Right lung (tissue), 5 donors: Measurements from ENCODE around the gene HOATZ. TPM values are rescaled to one million over a fixed set of nuclear protein-coding genes. Genes with fewer than 3 reads are reported as not detected.

Source experiments
- DNase-seq, 2 donors: peaks; one replicate each; pipeline ENCODE4 v3.0.0-alpha.2; 2013
- polyA plus RNA-seq, 5 donors: library from polyadenylated mRNA; unstranded; fragments of 120-200 nt; gene quantifications; one replicate each; pipeline versions ENCODE4 v1.2.1 to v1.2.3, GENCODE V29; 2013; ENCODE audit warnings: inconsistent platforms in 1 of 5, low replicate concordance in 1 of 5; ENCODE audit not compliant: insufficient read length in 5 of 5, insufficient read depth in 1 of 5

HOATZ gene
- polyA plus RNA-seq, 5 donors, result 2.9 to 14.6 (median 11.4) TPM

DNA sequence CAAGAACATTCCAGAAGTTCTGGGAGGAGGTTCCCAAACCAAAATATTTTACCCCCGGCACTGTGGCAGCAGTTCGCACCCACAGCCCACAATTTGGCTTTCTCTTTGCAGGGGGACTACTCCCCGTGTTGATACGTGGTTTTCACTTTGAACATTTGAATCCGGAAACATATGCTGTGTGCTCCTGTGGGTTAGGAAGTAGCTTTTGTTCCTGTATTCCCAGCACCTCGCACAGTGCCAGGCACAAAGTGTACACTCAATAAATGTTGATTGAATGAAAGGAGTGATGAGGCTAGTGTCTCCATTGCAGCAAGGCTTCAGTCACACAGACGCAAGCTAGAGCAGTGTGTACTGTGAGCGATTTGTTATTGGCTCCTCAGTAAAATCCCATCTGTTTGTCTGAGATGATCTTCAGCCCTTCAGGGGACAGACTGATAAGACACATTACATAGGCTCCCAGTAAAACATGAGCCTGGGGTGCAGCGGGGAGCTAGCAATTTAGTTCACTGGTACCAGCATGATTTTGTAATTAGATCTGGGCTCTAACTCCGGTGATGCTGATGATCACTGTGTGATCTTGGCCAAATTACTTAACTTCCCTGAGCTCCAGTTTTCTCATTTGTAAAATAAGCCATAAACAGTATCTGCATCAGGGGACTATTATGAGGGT lies 28.2 kb downstream of the HOATZ start:
- DNase-seq, result no peak

DNA sequence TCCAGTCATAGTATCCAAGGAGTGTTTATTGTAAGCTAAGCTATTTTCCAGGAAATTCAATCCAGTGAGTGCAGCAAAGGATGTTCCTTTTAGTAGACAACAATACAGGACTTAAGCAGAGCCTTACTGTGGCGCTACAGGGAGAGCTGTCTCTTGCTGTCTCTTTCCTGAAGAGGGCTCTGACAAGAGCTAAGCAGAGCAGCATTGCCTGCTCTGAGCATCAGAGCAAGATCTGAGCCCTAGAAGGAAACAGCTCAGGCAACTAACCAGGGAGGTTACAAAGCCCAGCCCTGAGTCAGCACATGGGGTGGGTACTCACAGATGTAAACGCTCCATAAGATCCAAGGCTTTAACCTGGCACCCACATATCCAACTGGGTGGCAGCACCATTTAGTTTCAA lies 33.9 kb downstream of the HOATZ start:
- no peak for DNase-seq

DNA sequence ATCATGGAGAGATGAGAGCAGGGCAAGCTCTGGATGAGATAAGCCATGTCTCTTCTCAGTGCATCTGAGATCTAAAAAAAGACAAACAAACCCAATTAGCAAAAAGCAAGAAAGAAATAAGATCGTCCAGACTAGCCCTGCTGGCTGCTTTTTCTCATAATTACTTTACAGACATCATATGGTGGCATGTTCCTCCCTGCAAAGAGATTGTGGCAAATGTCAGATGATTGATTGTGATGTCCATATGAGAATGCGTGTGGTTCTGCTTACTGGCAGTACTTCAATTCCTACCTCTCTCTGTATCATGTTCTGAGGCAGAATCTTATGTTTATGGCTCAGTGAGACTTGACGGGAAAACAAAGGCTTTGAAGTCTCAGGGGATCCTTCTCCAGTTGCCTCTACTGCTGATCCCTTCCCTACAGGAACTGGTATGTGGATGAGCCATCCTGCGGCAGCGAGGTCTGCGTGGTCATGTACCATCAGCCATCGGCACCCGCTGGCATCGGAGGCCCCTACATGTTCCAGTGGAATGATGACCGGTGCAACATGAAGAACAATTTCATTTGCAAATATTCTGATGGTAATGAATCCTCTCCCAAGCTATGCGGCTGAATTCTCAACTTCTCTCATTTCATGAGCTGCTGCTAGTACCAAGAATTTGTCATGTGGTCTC lies 34.8 kb downstream of the HOATZ start:
- DNase-seq, result no peak

DNA sequence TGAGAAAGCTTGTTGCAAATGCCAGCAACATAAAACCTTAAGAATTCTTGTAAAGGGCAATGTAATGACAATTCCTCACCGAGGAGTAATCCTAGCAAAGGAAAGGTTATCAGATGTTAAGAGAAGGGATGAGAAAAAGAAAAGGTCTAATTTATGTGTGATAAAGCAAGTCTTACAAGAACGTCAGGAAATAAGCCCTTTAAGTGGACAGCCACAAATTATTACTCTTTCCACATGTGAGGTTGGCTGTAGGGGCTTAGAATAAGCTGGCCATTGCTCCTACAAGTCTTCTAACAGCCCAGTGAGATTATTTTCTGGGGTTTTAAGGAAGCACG lies 35.3 kb downstream of the HOATZ start:
- DNase-seq, result no peak

DNA sequence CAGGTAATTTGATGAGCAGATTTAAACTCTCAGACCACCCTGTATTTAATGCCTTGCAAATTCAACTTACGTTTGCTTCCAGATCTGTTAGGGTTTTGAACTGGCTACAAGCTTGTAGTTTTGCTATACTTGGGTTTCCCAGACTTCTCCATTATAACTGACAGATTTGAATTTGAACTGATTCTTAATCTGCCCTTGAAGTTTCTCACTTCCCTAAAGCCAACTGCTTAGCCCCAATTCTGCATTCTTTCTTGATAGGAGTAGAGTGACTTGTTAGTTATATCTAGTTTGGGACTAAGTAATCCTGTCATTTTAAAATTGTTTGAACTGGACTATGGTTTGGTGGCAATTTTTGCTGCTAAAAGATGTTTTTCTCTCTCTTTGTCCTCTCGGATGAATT lies 35.7 kb downstream of the HOATZ start:
- DNase-seq, result no peak

DNA sequence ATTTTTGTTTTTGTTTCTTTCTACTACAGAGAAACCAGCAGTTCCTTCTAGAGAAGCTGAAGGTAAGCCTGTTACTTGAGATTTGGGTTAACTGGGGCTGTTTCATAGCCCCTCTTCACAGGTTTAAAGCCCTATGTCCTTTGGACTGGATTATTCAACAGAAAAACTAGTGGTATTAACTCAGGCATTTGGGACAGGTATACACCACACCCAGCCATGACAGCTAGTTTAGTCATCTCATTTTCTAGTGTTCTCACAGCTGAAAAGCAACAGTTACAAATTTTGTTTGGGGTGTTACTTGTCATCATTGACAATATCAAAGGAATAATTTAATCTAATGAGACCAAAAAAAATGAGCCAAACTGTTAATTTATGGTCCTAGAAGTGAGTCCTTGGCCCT lies 40.0 kb downstream of the HOATZ start:
- DNase-seq, result no peak

DNA sequence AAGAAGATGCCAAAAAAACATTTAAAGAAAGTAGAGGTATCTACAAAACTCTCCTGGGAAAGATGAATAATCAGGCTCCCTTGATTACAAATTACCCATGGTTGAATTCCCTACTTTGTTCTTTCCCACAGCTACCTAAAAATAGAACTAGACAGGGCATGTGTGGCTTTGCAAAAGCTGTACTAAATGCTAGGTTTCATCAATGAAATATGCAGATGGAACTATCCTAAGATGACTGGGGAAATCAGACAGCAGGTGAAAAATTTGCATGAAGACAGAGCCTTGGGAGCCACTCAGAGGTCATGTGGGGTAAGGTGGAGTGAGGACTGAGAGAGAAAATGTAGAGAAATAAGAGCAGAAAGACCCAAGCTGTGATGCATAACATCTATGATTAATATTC lies 40.7 kb downstream of the HOATZ start:
- DNase-seq, result no peak

DNA sequence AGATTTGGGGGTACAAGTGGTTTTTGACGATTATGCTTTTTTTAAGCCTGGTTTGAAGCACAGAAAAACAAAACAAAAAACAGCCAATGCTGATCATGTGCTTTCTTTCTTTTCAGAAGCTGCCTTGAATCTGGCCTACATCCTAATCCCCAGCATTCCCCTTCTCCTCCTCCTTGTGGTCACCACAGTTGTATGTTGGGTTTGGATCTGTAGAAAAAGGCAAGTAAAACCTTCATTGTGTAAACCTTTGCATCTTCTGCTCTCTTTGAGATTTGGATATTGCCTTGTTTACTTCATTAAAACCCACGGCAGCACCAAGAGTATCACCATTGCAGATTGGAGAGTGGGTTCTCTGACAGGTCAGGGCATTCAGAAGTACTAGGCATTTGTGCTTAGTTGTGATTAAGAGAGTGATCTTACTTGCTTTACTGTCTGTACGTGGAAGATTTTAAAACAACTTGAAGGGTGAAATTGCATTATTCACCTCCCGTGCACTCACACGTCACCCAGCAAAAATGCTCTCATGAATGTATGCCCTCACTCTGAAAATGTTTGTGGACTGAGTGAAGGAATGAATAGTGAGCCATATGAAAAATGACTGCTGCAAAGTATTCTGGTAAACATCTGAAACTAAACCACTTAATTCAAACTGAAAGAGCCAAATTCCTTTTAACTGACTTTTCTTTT lies 43.0 kb downstream of the HOATZ start:
- DNase-seq, result no peak

DNA sequence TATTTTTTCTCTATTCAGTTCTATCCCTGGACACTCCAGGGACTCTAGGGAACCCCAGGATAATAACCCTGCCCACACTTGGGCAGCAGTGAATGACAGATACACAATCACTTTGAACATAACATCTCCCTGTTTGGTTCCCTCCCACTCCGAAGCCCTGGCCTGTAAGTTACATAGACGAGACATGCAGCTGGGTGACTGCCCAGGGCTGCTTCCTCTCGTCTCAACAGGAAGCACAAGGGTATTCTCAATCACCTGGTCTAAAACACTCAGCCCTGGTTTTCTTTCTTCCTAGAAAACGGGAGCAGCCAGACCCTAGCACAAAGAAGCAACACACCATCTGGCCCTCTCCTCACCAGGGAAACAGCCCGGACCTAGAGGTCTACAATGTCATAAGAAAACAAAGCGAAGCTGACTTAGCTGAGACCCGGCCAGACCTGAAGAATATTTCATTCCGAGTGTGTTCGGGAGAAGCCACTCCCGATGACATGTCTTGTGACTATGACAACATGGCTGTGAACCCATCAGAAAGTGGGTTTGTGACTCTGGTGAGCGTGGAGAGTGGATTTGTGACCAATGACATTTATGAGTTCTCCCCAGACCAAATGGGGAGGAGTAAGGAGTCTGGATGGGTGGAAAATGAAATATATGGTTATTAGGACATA lies 45.4 kb downstream of the HOATZ start:
- no peak for DNase-seq

DNA sequence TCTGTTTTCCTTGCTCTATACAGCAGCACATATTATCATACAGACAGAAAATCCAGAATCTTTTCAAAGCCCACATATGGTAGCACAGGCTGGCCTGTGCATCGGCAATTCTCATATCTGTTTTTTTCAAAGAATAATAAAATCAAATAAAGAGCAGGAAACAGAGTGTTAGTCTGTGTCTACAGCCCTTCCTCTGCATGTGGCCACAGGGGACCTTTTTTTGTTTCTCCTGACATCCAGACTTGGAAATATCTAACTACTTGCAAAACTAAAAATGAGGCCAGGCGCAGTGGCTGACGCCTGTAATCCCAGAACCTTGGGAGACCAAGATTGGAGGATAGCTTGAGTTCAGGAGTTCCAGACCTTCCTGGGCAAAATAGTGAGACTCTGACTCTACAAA lies 46.2 kb downstream of the HOATZ start:
- no peak for DNase-seq

DNA sequence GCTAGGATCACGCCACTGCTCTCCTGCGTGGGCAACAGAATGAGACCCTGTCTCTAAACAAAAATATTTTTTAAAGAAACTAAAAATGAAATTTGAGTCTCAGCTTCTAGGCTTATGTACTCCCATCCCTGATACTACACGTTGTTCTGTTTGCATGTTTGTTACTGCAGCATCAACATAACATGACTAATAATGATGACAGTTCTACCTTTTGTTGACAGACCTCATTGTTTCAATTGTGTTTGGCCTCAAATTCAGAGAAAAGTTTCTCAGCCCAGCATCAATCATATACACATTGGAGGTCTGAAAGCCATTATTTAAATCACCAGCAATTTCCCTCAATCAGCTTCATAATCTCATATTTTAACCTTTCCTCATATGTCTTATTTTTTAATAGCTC lies 46.7 kb downstream of the HOATZ start:
- no peak for DNase-seq

DNA sequence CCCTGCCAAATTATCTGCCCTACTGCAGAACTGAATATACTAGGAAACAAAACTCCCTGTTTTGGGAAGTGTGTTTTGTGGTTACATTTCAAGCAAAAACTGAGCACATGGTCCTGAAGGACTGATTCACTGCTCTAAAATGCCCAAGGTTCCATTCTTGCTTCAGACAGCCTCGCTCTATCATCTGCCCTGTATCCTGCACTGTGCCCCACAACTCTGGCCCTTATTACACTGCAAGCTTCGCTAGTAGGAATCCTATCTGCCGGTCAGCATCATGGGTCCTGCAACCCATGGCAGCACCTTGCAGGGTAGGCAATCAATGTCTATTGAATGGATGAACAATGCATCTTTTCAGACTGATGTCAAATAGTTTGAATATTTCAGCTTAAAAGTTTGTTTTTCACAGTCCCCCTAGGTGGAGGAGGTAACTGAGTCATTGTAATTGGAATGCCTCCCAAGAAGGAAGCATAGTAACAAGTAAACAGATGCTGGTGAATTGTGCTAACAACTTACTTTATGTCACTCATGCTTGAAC lies 47.3 kb downstream of the HOATZ start:
- DNase-seq, result no peak

DNA sequence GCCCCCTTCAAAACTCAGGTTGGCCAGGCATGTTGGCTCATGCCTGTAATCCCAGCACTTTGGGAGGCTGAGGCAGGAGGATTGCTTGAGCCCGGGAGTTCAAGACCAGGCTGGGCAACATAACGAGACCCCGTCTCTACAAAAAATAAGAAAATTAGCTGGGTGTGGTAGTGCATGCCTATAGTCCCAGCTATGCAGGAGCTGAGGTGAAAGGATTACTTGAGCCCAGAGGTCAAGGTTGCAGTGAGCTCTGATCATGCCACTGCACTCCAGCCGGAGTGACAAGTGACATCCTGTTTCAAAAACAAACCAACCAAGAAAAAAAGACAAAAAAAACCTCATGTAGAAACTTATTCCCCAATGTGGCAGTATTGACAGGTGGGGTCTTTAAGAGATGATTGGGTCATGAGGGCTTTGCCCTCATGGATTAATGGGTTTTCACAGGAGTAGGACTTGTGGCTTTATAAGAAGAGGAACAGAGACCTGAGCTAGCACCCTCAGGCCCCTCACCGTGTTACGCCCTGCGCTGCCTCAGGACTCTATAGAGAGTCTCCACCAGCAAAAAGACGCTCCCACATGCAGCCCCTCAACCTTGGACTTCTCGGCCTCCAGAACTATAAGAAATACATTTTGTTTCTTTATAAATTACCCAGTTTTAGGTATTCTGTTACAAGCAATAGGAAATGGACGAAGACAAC lies 48.3 kb downstream of the HOATZ start:
- DNase-seq, result no peak

DNA sequence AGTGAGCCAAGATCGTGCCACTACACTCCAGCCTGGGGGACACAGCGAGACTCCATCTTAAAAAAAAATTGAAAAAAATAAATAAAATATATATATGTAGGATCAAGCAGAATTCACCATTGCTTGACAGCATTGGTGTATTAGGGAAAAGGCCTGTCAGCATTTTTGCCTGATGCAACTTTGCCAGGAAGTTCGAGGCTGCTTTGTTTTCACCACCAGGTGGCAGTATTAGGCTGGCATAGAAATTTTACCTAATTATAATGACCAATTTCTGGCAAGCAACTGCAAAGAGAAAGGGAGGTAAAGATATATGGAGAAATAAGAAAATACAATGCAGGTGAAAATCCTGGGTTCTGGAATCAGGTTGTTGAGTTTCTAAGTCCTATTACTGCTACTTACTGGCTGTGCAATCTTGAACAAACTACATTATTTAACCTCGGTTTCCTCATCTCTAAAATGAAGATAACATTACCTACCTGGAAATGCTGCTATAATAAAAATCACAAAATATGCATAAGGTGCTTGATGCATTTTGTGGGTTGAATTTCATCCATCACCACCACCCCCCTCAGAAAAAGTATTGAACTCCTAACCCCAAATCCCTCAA lies 50.6 kb downstream of the HOATZ start:
- peak; percentile 57 to 77 for DNase-seq

DNA sequence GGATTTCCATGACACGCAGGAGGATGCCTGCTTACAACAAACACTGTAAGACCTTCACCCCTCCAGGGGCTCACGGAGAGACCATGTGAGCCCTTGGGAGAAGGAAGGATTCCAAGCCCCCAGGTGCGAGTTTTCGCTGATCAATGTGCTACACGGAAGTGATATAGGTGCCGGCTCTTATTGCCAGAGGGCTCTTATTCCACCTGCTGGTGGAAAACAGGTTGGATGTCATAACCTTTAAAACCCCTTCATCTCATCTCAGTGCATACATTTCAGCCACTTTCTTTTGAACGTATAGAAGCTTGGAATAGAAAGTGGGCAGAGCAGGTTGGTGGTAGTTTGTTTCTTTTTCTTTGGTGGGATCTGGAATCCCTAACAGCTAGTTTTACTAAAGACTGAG lies 51.7 kb downstream of the HOATZ start:
- no peak for DNase-seq

DNA sequence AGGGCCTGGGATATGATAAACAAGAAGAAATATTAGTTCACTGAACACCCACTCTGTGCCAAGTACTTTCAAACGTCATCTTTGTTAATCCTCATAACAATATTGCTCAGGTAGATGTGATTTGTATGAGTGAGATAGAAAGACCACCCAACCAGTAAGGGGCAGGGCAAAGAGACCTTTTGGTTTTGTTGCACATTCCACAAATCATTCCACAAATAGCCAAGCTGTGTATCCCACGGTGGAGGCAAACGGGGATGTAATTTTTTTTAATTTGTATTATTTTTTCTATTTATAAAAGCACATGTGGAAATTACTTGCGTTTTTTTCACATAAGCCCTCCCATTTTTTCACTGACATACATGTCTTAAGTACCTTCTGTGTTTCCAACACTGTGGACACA lies 54.9 kb downstream of the HOATZ start:
- no peak for DNase-seq

DNA sequence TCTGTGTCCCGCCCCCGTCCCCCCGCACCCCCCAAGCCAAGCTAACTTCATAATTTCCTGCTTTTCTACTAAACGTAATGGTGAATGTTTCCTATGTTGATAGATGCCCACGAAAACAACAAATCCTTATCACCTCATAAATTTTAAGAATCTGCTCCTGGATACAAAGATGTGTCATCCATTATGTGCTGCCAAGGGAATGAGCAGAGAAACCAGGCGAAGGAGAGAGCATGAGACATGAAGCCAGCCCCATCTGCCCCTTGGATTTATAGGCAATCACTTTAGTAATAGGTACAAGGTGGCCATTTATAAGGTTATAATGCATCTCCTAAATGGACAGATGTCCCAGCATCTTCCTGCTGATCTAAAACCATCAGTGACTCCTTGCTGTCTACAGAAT lies 56.2 kb downstream of the HOATZ start:
- DNase-seq, result no peak

DNA sequence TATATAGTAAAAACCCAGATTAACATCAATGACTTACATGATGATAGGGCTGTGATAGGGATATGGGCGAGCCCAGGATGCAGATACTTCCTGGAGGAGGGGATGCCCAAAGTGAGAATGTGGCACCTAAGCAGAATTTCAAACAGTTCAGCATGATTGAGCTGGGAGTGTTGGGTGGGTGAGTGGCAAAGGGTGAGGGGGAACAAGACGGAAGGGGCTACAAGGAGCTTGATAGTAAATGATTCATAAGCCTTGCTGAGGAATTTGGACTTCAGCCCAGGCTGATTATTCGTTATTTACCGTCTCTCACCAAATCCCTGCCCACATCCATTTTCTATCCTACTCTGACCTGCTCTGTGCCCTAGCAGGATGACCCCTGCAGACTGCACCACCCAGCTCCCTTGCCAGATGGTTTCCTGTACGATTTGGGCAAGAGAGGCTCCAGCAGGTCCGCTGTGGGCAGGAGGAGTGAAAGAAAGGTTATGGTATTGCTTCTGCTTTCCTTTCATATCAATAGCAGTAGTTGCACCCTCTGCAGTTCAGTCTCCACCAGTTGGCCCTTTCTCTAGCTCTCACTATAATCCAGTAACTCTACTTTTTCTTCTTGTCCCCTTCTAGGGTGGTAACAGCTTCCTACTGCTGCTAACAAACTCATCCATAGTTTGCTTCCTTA lies 57.4 kb downstream of the HOATZ start:
- DNase-seq, result no peak

DNA sequence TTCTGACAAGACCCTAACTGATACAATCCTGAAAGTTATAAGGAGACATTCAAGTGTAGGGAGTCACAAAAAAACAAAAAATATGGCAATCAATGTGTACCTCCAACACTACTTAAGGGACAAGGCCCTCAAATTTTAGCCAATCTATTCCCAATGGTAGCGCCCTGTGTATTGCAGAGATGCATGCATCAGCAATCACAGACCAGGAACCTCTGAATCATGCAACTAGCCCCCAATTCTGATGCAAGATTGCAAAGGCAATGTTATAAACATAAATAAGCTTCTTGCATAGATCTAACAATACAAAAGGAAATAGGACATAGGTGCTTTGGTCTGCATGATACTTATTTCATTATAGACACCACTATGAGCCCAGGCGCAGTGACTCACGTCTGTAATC lies 58.0 kb downstream of the HOATZ start:
- no peak for DNase-seq

DNA sequence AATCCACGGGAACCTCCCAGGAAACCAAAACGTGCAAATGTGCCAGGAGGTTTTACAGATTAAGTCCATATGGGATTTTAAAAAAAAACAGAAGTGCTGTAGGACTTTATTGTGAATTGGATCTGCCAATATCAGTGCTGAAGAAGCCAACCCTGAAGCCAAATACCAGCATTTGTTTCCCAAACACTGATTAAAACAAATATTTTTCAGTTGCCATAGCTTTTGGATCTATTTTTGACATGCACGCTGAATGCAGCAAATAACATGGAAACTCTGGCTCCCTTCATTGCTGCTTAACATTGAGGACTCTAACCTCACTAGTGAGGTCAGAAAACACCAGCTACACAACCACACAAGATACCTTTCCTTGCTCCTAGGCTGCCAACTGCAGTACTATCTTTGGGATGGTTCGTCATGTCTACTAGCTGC lies 59.3 kb downstream of the HOATZ start:
- DNase-seq, result no peak
